Hepatocyte (in vitro differentiated cells): Measurements from ENCODE around the gene GRP. TPM values are rescaled to one million over a fixed set of nuclear protein-coding genes. Genes with fewer than 3 reads are reported as not detected.

Experiments used
- DNase-seq: peaks from one replicate; pipeline ENCODE4 v3.0.0-alpha.2; 2016; ENCODE audit warnings: low spot score
- H2AFZ ChIP-seq: fragments of 200-600 bp; sonication (generic); 2 replicates; pipeline ENCODE4 v1.6.0; 2016; ENCODE audit warnings: antibody characterized with exemption, mild to moderate bottlenecking
- H3K27ac ChIP-seq: fragments of 200-600 bp; sonication (generic); 2 replicates; pipeline ENCODE4 v1.5.1; 2016; ENCODE audit warnings: mild to moderate bottlenecking
- H3K27me3 ChIP-seq: fragments of 200-600 bp; sonication (generic); 2 replicates; pipeline ENCODE4 v1.6.1; 2016
- H3K36me3 ChIP-seq: fragments of 200-600 bp; sonication (generic); replicated peaks from 2 replicates; pipeline ENCODE4 v1.5.1; 2016; ENCODE audit warnings: low read depth; ENCODE audit not compliant: insufficient read depth
- H3K4me1 ChIP-seq: fragments of 200-600 bp; sonication (generic); 2 replicates; pipeline ENCODE4 v1.5.1; 2016; ENCODE audit warnings: mild to moderate bottlenecking, moderate library complexity; ENCODE audit not compliant: insufficient read depth
- H3K4me2 ChIP-seq: fragments of 200-600 bp; sonication (generic); 2 replicates; pipeline ENCODE4 v1.6.0; 2016
- H3K4me3 ChIP-seq: fragments of 200-600 bp; sonication (generic); 2 replicates; pipeline ENCODE4 v1.5.1; 2016; ENCODE audit warnings: mild to moderate bottlenecking
- H3K79me2 ChIP-seq: fragments of 200-600 bp; sonication (generic); 2 replicates; pipeline ENCODE4 v1.6.0; 2017; ENCODE audit warnings: mild to moderate bottlenecking
- H3K9me2 ChIP-seq: fragments of 200-600 bp; sonication (generic); replicated peaks from 2 replicates; pipeline ENCODE4 v1.6.0; 2017; ENCODE audit warnings: mild to moderate bottlenecking; ENCODE audit not compliant: insufficient read depth
- H3K9me3 ChIP-seq: fragments of 200-600 bp; sonication (generic); 2 replicates; pipeline ENCODE4 v1.5.1; 2016; ENCODE audit warnings: low read depth, mild to moderate bottlenecking
- H4K20me1 ChIP-seq: fragments of 200-600 bp; sonication (generic); 2 replicates; pipeline ENCODE4 v1.6.0; 2016; ENCODE audit warnings: mild to moderate bottlenecking; ENCODE audit not compliant: insufficient read depth, poor library complexity, severe bottlenecking
- CTCF ChIP-seq: fragments of 200-600 bp; sonication (generic); IDR thresholded peaks from 2 replicates; pipeline ENCODE4 v1.5.1; 2016; ENCODE audit warnings: antibody characterized with exemption, mild to moderate bottlenecking; ENCODE audit not compliant: poor library complexity
- EZH2 ChIP-seq: fragments of 200-600 bp; sonication (generic); IDR thresholded peaks from 2 replicates; pipeline ENCODE4 v1.6.1; 2016; ENCODE audit warnings: antibody characterized with exemption, mild to moderate bottlenecking, borderline replicate concordance
- EZH2phosphoT487 ChIP-seq: fragments of 200-600 bp; sonication (generic); IDR thresholded peaks from one replicate; pipeline ENCODE4 v1.6.1; 2018; ENCODE audit warnings: antibody characterized with exemption, mild to moderate bottlenecking, low read depth, moderate library complexity; ENCODE audit not compliant: unreplicated experiment, severe bottlenecking
- WGBS: methylation state at CpG from one replicate; pipeline ENCODE4 v1.1.6; 2016; ENCODE audit warnings: low lambda C conversion rate; ENCODE audit errors: missing lambda C conversion rate; 5-methylcytosine and 5-hydroxymethylcytosine counted together
- polyA plus RNA-seq: library from polyadenylated mRNA; unstranded; fragments of >200 nt; fragmentation: Nextera tagmentation; extraction: Ambion mirVana; gene quantifications from 2 replicates; pipeline ENCODE4 v1.2.1, GENCODE V29; 2016
- total RNA-seq: library from RNA; depleted of rRNA; stranded (reverse); fragments of >200 nt; gene quantifications from 2 replicates; pipeline ENCODE4 v1.2.3, GENCODE V29; 2014

GRP gene
- total and polyA plus RNA-seq, 2 experiments from 2014 or later: 0.71 to 2.6 TPM

- Histone ChIP-seq H3K9me3 (no peaks in the 10 kb centered on the region), H3K27ac (no peak overlapping the region), H3K4me1 (peaks cover 8% of the 10 kb centered on the region), H3K36me3 (no peaks in the 10 kb centered on the region), H3K27me3 (peaks cover 99% of the 10 kb centered on the region), H2AFZ (no peak overlapping the region), H4K20me1 (no peaks in the 10 kb centered on the region), H3K4me2 (no peak overlapping the region), H3K79me2 (no peaks in the 10 kb centered on the region), H3K9me2 (no peaks in the 10 kb centered on the region), H3K4me3 (no peak overlapping the region)
- WGBS: 9% methylated on average over 18 of the region's 18 CpGs
- TF ChIP-seq EZH2 (peak; percentile 35), CTCF (no peak), EZH2phosphoT487 (no peak)
- no peak for DNase-seq
Observed at GRCh38 chr18:59274533-59274928, 54.6 kb downstream of the GRP start.

GRCh38 chr18:59275406-59275949 is 55.5 kb downstream of the GRP start:
- Histone ChIP-seq H3K4me1 (peaks cover 8% of the 10 kb centered on the region), H3K27me3 (peaks cover 99% of the 10 kb centered on the region), H3K36me3 (no peaks in the 10 kb centered on the region), H2AFZ (no peak overlapping the region), H3K79me2 (no peaks in the 10 kb centered on the region), H3K27ac (no peak overlapping the region), H4K20me1 (no peaks in the 10 kb centered on the region), H3K4me2 (no peak overlapping the region), H3K9me3 (no peaks in the 10 kb centered on the region), H3K9me2 (no peaks in the 10 kb centered on the region), H3K4me3 (no peak overlapping the region)
- 33% methylated on average over 6 of the region's 6 CpGs for WGBS
- DNase-seq: no peak
- no peak for TF ChIP-seq EZH2
- TF ChIP-seq CTCF: no peak
- TF ChIP-seq EZH2phosphoT487: no peak

DNA sequence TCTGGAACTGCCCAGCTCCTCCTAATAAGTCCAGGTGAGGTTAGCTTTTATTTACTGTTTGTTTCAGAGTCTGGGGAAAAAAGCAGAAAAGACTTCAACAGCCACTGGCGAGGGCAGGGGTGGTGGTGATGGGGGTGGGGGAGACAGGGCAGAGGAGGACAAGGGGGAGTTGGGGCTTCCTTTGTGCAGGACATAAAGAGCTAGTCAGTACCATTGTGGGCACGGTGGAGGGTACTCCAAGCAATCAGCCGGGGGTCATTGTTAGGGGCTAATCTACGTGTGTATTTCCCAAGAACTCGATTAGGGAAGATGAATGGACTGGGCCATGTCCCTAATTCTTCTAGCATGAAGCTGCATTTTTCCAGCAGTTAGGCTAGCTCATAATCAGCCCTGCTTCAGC is 56.1 kb downstream of the GRP start:
- peaks cover 99% of the 10 kb centered on the region for H3K27me3 ChIP-seq
- WGBS: 37% methylated on average over 4 of the region's 5 CpGs
- no peaks in the 10 kb centered on the region for H3K36me3 ChIP-seq

More for the DNA sequence above, 56.1 kb downstream of the GRP start:
- no peak for TF ChIP-seq EZH2phosphoT487
- TF ChIP-seq CTCF: no peak
- no peak for TF ChIP-seq EZH2
- Histone ChIP-seq H4K20me1 (no peaks in the 10 kb centered on the region), H3K4me1 (peaks cover 8% of the 10 kb centered on the region), H2AFZ (no peak overlapping the region), H3K79me2 (no peaks in the 10 kb centered on the region), H3K4me2 (no peak overlapping the region), H3K27ac (no peak overlapping the region), H3K9me2 (no peaks in the 10 kb centered on the region), H3K4me3 (no peak overlapping the region), H3K9me3 (no peaks in the 10 kb centered on the region)
- no peak for DNase-seq
